Neural progenitor cell (in vitro differentiated cells): ENCODE data around the gene SHLD2. TPM values are rescaled to one million over a fixed set of nuclear protein-coding genes. Genes with fewer than 3 reads are reported as not detected.
"Not testable (repeated sequence)": the region's sequence is repeated elsewhere in the genome, so short reads cannot be mapped to it uniquely, and the experiment has no call there.

Experiments
- DNase-seq: peaks from one replicate; pipeline ENCODE4 v3.0.0-alpha.2; 2016; ENCODE audit warnings: low spot score
- H2AFZ ChIP-seq: fragments of 200-600 bp; sonication (generic); replicated peaks from 2 replicates; pipeline ENCODE4 v1.6.1; 2016; ENCODE audit warnings: antibody characterized with exemption
- H3F3A ChIP-seq: fragments of 200-600 bp; sonication (generic); 2 replicates; pipeline ENCODE4 v1.6.1; 2016; ENCODE audit warnings: antibody characterized with exemption, low read depth
- H3K27ac ChIP-seq: fragments of 200-600 bp; sonication (generic); 2 replicates; pipeline ENCODE4 v1.5.1; 2016; ENCODE audit warnings: mild to moderate bottlenecking
- H3K27me3 ChIP-seq: fragments of 200-600 bp; sonication (generic); 2 replicates; pipeline ENCODE4 v1.6.1; 2016; ENCODE audit warnings: mild to moderate bottlenecking, moderate library complexity
- H3K36me3 ChIP-seq: fragments of 200-600 bp; sonication (generic); 2 replicates; pipeline ENCODE4 v1.5.1; 2016
- H3K4me1 ChIP-seq: fragments of 200-600 bp; sonication (generic); 2 replicates; pipeline ENCODE4 v1.6.1; 2016; ENCODE audit warnings: mixed run types
- H3K4me2 ChIP-seq: fragments of 200-600 bp; sonication (generic); 2 replicates; pipeline ENCODE4 v1.6.1; 2016
- H3K4me3 ChIP-seq: fragments of 200-600 bp; sonication (generic); 2 replicates; pipeline ENCODE4 v1.5.1; 2016
- H3K79me2 ChIP-seq: fragments of 200-600 bp; sonication (generic); 2 replicates; pipeline ENCODE4 v1.6.1; 2016; ENCODE audit warnings: low read depth
- H3K9ac ChIP-seq: fragments of 200-600 bp; sonication (generic); 2 replicates; pipeline ENCODE4 v1.6.1; 2016
- H3K9me3 ChIP-seq: fragments of 200-600 bp; sonication (generic); 2 replicates; pipeline ENCODE4 v1.5.1; 2016; ENCODE audit warnings: low read depth
- H4K20me1 ChIP-seq: fragments of 200-600 bp; sonication (generic); 2 replicates; pipeline ENCODE4 v1.6.1; 2016; ENCODE audit warnings: low read depth
- H3K27ac Mint-ChIP-seq: 3 replicates; pipeline ENCODE4 v1.8.0; 2021; ENCODE audit warnings: mixed read lengths
- H3K27me3 Mint-ChIP-seq: 2 replicates; pipeline ENCODE4 v1.8.0; 2022; ENCODE audit warnings: low read depth, mild to moderate bottlenecking, inconsistent platforms, moderate library complexity, mixed read lengths; ENCODE audit not compliant: insufficient read depth
- H3K36me3 Mint-ChIP-seq: 3 replicates; pipeline ENCODE4 v1.8.0; 2021; ENCODE audit warnings: mixed read lengths
- H3K4me1 Mint-ChIP-seq: 3 replicates; pipeline ENCODE4 v1.8.0; 2021; ENCODE audit warnings: mixed read lengths
- H3K4me3 Mint-ChIP-seq: 3 replicates; pipeline ENCODE4 v1.8.0; 2021; ENCODE audit warnings: mild to moderate bottlenecking, moderate library complexity, mixed read lengths
- H3K9me3 Mint-ChIP-seq: 3 replicates; pipeline ENCODE4 v1.8.0; 2020; ENCODE audit warnings: mixed read lengths
- CTCF ChIP-seq: fragments of 200-600 bp; sonication (generic); IDR thresholded peaks from 2 replicates; pipeline ENCODE4 v1.5.1; 2017; ENCODE audit warnings: antibody characterized with exemption, mild to moderate bottlenecking
- EZH2 ChIP-seq: fragments of 200-600 bp; sonication (generic); IDR thresholded peaks from 2 replicates; pipeline ENCODE4 v1.6.1; 2017; ENCODE audit warnings: antibody characterized with exemption, mild to moderate bottlenecking, moderate library complexity
- EZH2phosphoT487 ChIP-seq: fragments of 200-600 bp; sonication (generic); IDR thresholded peaks from 2 replicates; pipeline ENCODE4 v1.6.1; 2017; ENCODE audit warnings: antibody characterized with exemption
- total RNA-seq: library from RNA; depleted of rRNA; stranded (reverse); fragments of >200 nt; gene quantifications from 2 replicates; pipeline ENCODE4 v1.2.3, GENCODE V29; 2015; ENCODE audit warnings: low replicate concordance

Gene SHLD2
- total RNA-seq, 1 donor from 2014 or later: 40.8 TPM

GRCh38 chr10:87093632-87094372 is 1.2 kb upstream of the SHLD2 start:
- peak overlapping the region; percentile 75 for H3K27ac ChIP-seq
- peaks cover 26% of the 10 kb centered on the region for H3K4me1 ChIP-seq
- TF ChIP-seq CTCF (no peak), EZH2 (no peak), EZH2phosphoT487 (no peak)
- peak overlapping the region; percentile 55 for H3K9ac ChIP-seq
- peaks cover 29% of the 10 kb centered on the region for H4K20me1 ChIP-seq
- H3K4me2 ChIP-seq: peak overlapping the region; percentile 90
- H2AFZ ChIP-seq: peak overlapping the region; percentile 23
- H3K36me3 Mint-ChIP-seq: peaks cover 10% of the 10 kb centered on the region
- H3K79me2 ChIP-seq: peaks cover 82% of the 10 kb centered on the region
- no peaks in the 10 kb centered on the region for H3K27me3 ChIP-seq
- H3K4me3 ChIP-seq: peak overlapping the region; percentile 81
- peak overlapping the region; percentile 74 for H3K27ac Mint-ChIP-seq
- H3K4me3 Mint-ChIP-seq: peak overlapping the region; percentile 98
- peaks cover 5% of the 10 kb centered on the region for H3K36me3 ChIP-seq
- peaks cover 42% of the 10 kb centered on the region for H3K4me1 Mint-ChIP-seq
- H3K27me3 Mint-ChIP-seq: no peaks in the 10 kb centered on the region
- H3K9me3 ChIP-seq: no peaks in the 10 kb centered on the region
- peaks cover 31% of the 10 kb centered on the region for H3F3A ChIP-seq
- H3K9me3 Mint-ChIP-seq: no peaks in the 10 kb centered on the region
- peak; percentile 69 for DNase-seq

- no peaks in the 10 kb centered on the region for H3K27me3 ChIP-seq
- H2AFZ ChIP-seq: peak overlapping the region; percentile 88
- H3K9ac ChIP-seq: peak overlapping the region; percentile 21
- H3K9me3 ChIP-seq: no peaks in the 10 kb centered on the region
- Mint-ChIP-seq H3K4me1 (peaks cover 38% of the 10 kb centered on the region), H3K27me3 (no peaks in the 10 kb centered on the region), H3K36me3 (peaks cover 19% of the 10 kb centered on the region), H3K27ac (no peak overlapping the region), H3K4me3 (peak overlapping the region; percentile 89), H3K9me3 (no peaks in the 10 kb centered on the region)
- no peaks in the 10 kb centered on the region for H3K36me3 ChIP-seq
- H3K79me2 ChIP-seq: peaks cover 80% of the 10 kb centered on the region
- TF ChIP-seq CTCF (no peak), EZH2 (no peak), EZH2phosphoT487 (no peak)
- H3F3A ChIP-seq: peaks cover 31% of the 10 kb centered on the region
- peak; percentile 87 for DNase-seq
- peak overlapping the region; percentile 81 for H3K4me2 ChIP-seq
- peak overlapping the region; percentile 76 for H3K4me3 ChIP-seq
- H4K20me1 ChIP-seq: peaks cover 29% of the 10 kb centered on the region
- H3K4me1 ChIP-seq: peaks cover 24% of the 10 kb centered on the region
- peak overlapping the region; percentile 48 for H3K27ac ChIP-seq
These were observed 385 bp downstream of the SHLD2 start for GRCh38 chr10:87095236-87095945.

- Histone ChIP-seq H3K79me2 (peaks cover 37% of the 10 kb centered on the region), H3K36me3 (peaks cover 6% of the 10 kb centered on the region), H4K20me1 (no peaks in the 10 kb centered on the region), H3F3A (no peaks in the 10 kb centered on the region), H3K27ac (no peak overlapping the region), H2AFZ (no peak overlapping the region), H3K9ac (no peak overlapping the region), H3K9me3 (no peaks in the 10 kb centered on the region), H3K4me1 (no peaks in the 10 kb centered on the region), H3K4me2 (no peak overlapping the region), H3K27me3 (no peaks in the 10 kb centered on the region), H3K4me3 (no peak overlapping the region)
- Mint-ChIP-seq H3K36me3 (peaks cover 27% of the 10 kb centered on the region), H3K27ac (no peak overlapping the region), H3K4me3 (no peak overlapping the region), H3K9me3 (no peaks in the 10 kb centered on the region), H3K27me3 (no peaks in the 10 kb centered on the region), H3K4me1 (no peaks in the 10 kb centered on the region)
- DNase-seq: no peak
- no peak for TF ChIP-seq EZH2phosphoT487
- TF ChIP-seq EZH2: no peak
- no peak for TF ChIP-seq CTCF
These were observed 7.0 kb downstream of the SHLD2 start for GRCh38 chr10:87101996-87102395.

GRCh38 chr10:87104727-87105126 is 9.7 kb downstream of the SHLD2 start:
- H3F3A ChIP-seq, H3K9me3 ChIP-seq, H2AFZ ChIP-seq, H3K4me1 Mint-ChIP-seq, H3K36me3 ChIP-seq, H3K9me3 Mint-ChIP-seq, H3K4me2 ChIP-seq, H3K9ac ChIP-seq, H3K27me3 Mint-ChIP-seq, H4K20me1 ChIP-seq, H3K27ac ChIP-seq, H3K4me1 ChIP-seq, H3K27me3 ChIP-seq, H3K4me3 ChIP-seq, H3K4me3 Mint-ChIP-seq, DNase-seq, H3K27ac Mint-ChIP-seq: not testable (repeated sequence)
- peaks cover 24% of the 10 kb centered on the region for H3K36me3 Mint-ChIP-seq
- H3K79me2 ChIP-seq: peaks cover 19% of the 10 kb centered on the region
